D721Med (cell line): Measurements from ENCODE around the gene ACTR5.

Experiments used
- DNase-seq: peaks from one replicate; pipeline ENCODE4 v3.0.0; 2011; ENCODE audit warnings: low spot score; ENCODE audit not compliant: insufficient read length
- FAIRE-seq: peaks from 2 replicates; lab custom pipeline; 2011; peaks lifted over from hg19 to GRCh38; lab: Jason Lieb, UNC
- TF ChIP-seq, protein P1 (sequence below): IDR thresholded peaks from 2 replicates; pipeline ENCODE4 v1.5.1; 2012; ENCODE audit warnings: mild to moderate bottlenecking, control low read depth; ENCODE audit not compliant: insufficient read depth; ENCODE audit errors: missing control alignments

The ACTR5 gene

GRCh38 chr20:38757145-38757775 is 9.0 kb downstream of the ACTR5 start:
- DNase-seq = no peak
- TF ChIP-seq, protein P1, sequence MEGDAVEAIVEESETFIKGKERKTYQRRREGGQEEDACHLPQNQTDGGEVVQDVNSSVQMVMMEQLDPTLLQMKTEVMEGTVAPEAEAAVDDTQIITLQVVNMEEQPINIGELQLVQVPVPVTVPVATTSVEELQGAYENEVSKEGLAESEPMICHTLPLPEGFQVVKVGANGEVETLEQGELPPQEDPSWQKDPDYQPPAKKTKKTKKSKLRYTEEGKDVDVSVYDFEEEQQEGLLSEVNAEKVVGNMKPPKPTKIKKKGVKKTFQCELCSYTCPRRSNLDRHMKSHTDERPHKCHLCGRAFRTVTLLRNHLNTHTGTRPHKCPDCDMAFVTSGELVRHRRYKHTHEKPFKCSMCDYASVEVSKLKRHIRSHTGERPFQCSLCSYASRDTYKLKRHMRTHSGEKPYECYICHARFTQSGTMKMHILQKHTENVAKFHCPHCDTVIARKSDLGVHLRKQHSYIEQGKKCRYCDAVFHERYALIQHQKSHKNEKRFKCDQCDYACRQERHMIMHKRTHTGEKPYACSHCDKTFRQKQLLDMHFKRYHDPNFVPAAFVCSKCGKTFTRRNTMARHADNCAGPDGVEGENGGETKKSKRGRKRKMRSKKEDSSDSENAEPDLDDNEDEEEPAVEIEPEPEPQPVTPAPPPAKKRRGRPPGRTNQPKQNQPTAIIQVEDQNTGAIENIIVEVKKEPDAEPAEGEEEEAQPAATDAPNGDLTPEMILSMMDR = no peak
- FAIRE-seq = no peak

- DNase-seq (no peak), FAIRE-seq (no peak)
- TF ChIP-seq, protein P1 = no peak
Measured at GRCh38 chr20:38759106-38759505, 10.8 kb downstream of the ACTR5 start.

GRCh38 chr20:38760978-38761377 is 12.7 kb downstream of the ACTR5 start:
- FAIRE-seq = no peak

DNA sequence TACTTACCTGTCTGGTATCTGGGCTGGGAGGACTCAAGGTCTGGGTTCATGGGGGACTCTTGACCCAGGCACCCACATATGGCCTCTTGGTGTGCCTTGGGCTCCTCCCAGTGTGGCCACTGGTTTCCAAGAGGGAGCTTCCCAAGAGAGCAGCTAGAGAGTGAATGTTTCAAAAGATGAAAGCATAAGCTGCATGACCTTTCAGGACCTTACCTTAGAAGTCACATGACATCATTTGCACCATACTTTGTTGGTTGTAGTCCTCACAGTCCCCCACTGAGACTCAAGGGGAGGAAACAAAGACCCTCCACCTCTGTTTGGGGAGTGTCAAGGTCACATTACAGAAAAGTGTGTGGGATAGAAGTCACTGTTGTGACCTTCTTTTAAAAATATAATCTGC is 13.9 kb downstream of the ACTR5 start:
- no peak for FAIRE-seq
- TF ChIP-seq, protein P1 = no peak

More at GRCh38 chr20:38760978-38761377, 12.7 kb downstream of the ACTR5 start:
- TF ChIP-seq, protein P1 = no peak
- no peak for DNase-seq

DNA sequence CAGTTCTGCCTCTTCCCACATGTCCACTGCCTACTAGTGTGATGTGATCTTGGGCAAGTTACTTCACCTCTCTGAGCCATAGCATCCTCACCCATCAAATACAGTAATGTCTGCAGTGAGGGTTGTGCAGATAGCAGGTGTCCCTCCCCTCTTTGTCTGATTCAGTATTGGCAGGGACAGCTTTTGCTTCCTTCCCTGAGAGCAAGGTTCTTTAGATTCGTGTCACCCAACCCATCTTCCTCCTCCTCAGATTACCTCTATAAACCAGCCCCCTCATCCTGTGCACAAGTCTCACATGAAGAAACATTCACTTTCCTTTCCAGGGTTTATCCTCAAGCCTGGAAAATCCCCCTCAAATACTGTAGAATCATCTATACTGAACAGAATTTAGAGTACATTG is 15.4 kb downstream of the ACTR5 start:
- TF ChIP-seq, protein P1 = no peak
- DNase-seq (no peak), FAIRE-seq (no peak)

More for the DNA sequence above, 13.9 kb downstream of the ACTR5 start:
- DNase-seq = no peak

DNA sequence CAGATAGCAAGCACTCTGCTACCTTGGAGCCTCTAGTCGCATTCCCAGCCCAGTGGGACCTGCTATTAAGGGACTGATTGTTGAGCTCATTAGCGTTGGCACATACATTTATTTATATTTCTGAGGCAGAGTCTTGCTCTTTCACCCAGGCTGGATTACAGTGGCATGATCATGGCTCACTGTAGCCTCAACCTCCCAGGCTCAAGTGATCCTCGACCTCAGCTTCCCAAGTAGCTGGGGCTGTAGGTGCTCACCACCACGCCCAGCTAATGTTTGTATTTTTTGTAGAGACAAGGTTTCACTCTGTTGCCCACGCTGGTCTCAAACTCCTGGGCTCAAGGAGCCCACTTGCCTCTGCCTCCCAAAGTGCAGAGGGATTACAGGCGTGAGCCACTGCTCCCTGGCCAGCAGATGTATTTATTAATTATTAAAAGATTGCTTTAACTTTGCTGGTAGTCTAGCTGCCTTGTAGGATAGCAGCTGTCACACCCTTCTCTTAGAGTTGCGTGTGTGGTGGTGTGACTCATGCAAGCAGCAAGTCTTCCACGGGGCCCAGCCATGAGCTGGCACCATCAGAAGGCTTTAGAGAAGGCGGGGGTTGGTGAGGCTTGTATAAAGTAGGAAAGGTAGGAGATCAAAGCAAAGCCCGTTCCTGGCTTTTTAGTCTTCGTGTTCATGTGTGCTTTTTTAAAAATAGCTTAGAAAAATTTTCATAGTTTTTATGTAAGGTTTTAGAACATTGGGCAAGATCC is 16.5 kb downstream of the ACTR5 start:
- TF ChIP-seq, protein P1 = no peak
- DNase-seq (no peak), FAIRE-seq (no peak)

DNA sequence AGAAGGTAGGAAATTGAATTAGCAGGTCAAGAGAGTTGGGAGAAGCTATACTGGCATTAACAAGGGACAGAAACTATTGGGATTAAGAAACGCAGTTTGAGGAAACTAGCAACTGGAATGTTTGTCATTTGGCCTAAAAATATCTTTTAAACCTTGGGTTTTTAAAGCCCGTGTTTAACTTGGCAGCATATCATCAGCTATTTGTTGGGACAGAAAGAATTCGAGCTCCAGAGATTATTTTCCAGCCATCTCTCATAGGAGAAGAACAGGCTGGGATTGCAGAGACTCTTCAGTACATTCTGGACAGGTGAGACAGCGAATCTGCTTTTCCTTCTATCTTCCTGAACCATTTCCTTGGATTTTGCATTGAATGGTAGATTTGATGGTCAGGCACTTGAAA is 17.8 kb downstream of the ACTR5 start:
- TF ChIP-seq, protein P1 = no peak
- no peak for FAIRE-seq

More for the DNA sequence above, 17.8 kb downstream of the ACTR5 start:
- DNase-seq = no peak
